B cell (primary cell): Measurements from ENCODE around the gene RHPN2. TPM values are rescaled to one million over a fixed set of nuclear protein-coding genes. Genes with fewer than 3 reads are reported as not detected.

Experiments used
- ATAC-seq: fragments of 200-7000 bp; cut with Tn5 transposase; one replicate; pipeline ENCODE4 v1.10.0; 2021; ENCODE audit warnings: low read depth, mild to moderate bottlenecking, moderate number of reproducible peaks, moderate library complexity
- CTCF ChIA-PET: fragments of 350-600 bp; sonication (Branson Sonifier 250); formaldehyde crosslinking; loops from one replicate; lab custom pipeline; 2021; ENCODE audit warnings: antibody characterized with exemption, inconsistent platforms; lab: Charles Lee
- POLR2A ChIA-PET: fragments of 350-600 bp; sonication (Branson Sonifier 250); formaldehyde crosslinking; loops from one replicate; lab custom pipeline; 2021; ENCODE audit warnings: antibody characterized with exemption; lab: Charles Lee
- DNase-seq: peaks from one replicate; pipeline ENCODE4 v3.0.0; 2013
- H2AFZ ChIP-seq: 2 replicates; pipeline ENCODE4 v1.6.1; 2012; ENCODE audit warnings: mild to moderate bottlenecking, low read depth, low read length; ENCODE audit not compliant: insufficient read depth, poor library complexity, severe bottlenecking
- H3K27ac ChIP-seq, 2 donors: 1 replicate in 1 of 2; 2 replicates in 1 of 2; pipeline ENCODE4 v1.5.1; 2012 to 2013; ENCODE audit warnings: low read length in 2 of 2, mild to moderate bottlenecking in 2 of 2, moderate library complexity in 1 of 2
- H3K27me3 ChIP-seq, 4 experiments: fragments of 200-600 bp in 1 of 4; sonication (generic) in 1 of 4; replicated peaks in 1 of 4; 1 replicate in 2 of 4; 2 replicates in 2 of 4; pipeline versions ENCODE4 v1.6.1 to v1.7.0; 2013 to 2016; ENCODE audit warnings: low read length in 3 of 4, mild to moderate bottlenecking in 2 of 4, mixed read lengths in 1 of 4, moderate library complexity in 1 of 4; ENCODE audit not compliant: insufficient read depth in 4 of 4, control insufficient read depth in 3 of 4; ENCODE audit errors: control extremely low read depth in 1 of 4
- H3K36me3 ChIP-seq, 2 experiments: replicated peaks in 1 of 2; 1 replicate in 1 of 2; 2 replicates in 1 of 2; pipeline versions ENCODE4 v1.6.1 to v1.7.1; 2013; ENCODE audit warnings: low read length in 1 of 2; ENCODE audit not compliant: insufficient read depth in 2 of 2, control insufficient read depth in 1 of 2; ENCODE audit errors: control extremely low read depth in 1 of 2, extremely low read depth in 1 of 2
- H3K4me1 ChIP-seq, 2 donors: fragments of 200-600 bp in 1 of 2; sonication (generic) in 1 of 2; 1 replicate in 1 of 2; 2 replicates in 1 of 2; pipeline versions ENCODE4 v1.5.1 to v1.6.1; 2013 to 2017; ENCODE audit warnings: low read length in 2 of 2; ENCODE audit not compliant: control insufficient read depth in 2 of 2, insufficient read depth in 2 of 2
- H3K4me2 ChIP-seq: replicated peaks from 2 replicates; pipeline ENCODE3; 2012; ENCODE audit warnings: mild to moderate bottlenecking, low read depth, low read length; ENCODE audit not compliant: poor library complexity, severe bottlenecking
- H3K4me3 ChIP-seq, 5 experiments: fragments of 200-600 bp in 1 of 5; sonication (generic) in 1 of 5; 1 replicate in 3 of 5; 2 replicates in 2 of 5; pipeline versions ENCODE4 v1.5.1 to v1.7.0; 2011 to 2016; ENCODE audit warnings: low read length in 4 of 5, mild to moderate bottlenecking in 4 of 5, low read depth in 2 of 5, control low read depth in 1 of 5, moderate library complexity in 1 of 5; ENCODE audit not compliant: insufficient read depth in 1 of 5; ENCODE audit errors: control extremely low read depth in 1 of 5, extremely low read depth in 1 of 5
- H3K79me2 ChIP-seq: fragments of 200-600 bp; sonication (generic); one replicate; pipeline ENCODE4 v1.6.0; 2016; ENCODE audit warnings: low read length; ENCODE audit not compliant: control insufficient read depth, insufficient read depth
- H3K9ac ChIP-seq: fragments of 200-600 bp; sonication (generic); 2 replicates; pipeline ENCODE4 v1.6.1; 2017; ENCODE audit warnings: mild to moderate bottlenecking, low read length, moderate library complexity
- H3K9me3 ChIP-seq, 3 donors: one replicate each; pipeline versions ENCODE4 v1.6.1 to v1.7.1; 2013; ENCODE audit warnings: low read length in 2 of 3; ENCODE audit not compliant: control insufficient read depth in 2 of 3, insufficient read depth in 1 of 3; ENCODE audit errors: control extremely low read depth in 1 of 3
- H4K20me1 ChIP-seq: 2 replicates; pipeline ENCODE4 v1.6.0; 2012; ENCODE audit warnings: mild to moderate bottlenecking, low read length; ENCODE audit not compliant: insufficient read depth, control insufficient read depth, poor library complexity, severe bottlenecking
- H3K27ac Mint-ChIP-seq: one replicate; pipeline ENCODE4 v1.8.0; 2021; ENCODE audit warnings: mixed read lengths
- H3K27me3 Mint-ChIP-seq: one replicate; pipeline ENCODE4 v1.8.0; 2021; ENCODE audit warnings: mixed read lengths
- H3K4me1 Mint-ChIP-seq: one replicate; pipeline ENCODE4 v1.8.0; 2021; ENCODE audit warnings: mixed read lengths
- H3K4me3 Mint-ChIP-seq: one replicate; pipeline ENCODE4 v1.8.0; 2021; ENCODE audit warnings: mixed read lengths
- H3K9me3 Mint-ChIP-seq: one replicate; pipeline ENCODE4 v1.8.0; 2022; ENCODE audit warnings: mixed read lengths; ENCODE audit not compliant: insufficient read depth
- EZH2 ChIP-seq: IDR thresholded peaks from 2 replicates; pipeline ENCODE4 v1.6.1; 2012; ENCODE audit warnings: borderline replicate concordance, low read depth, mild to moderate bottlenecking, moderate library complexity, low read length; ENCODE audit not compliant: insufficient read depth, poor library complexity, severe bottlenecking
- WGBS: methylation state at CpG from one replicate; pipeline ENCODE4 v1.1.5; 2013; ENCODE audit warnings: missing lambda C conversion rate; ENCODE audit not compliant: insufficient coverage; 5-methylcytosine and 5-hydroxymethylcytosine counted together
- intact Hi-C: fragments of 100-400 bp; cut with micrococcal nuclease; formaldehyde crosslinking; loops from one replicate; pipeline ENCODE4 v1.10.0; 2022
- polyA plus RNA-seq: library from polyadenylated mRNA; depleted of rRNA; stranded (reverse); fragments of >200 nt; gene quantifications from 2 replicates; pipeline ENCODE4 v1.2.3, GENCODE V29; 2012
- total RNA-seq, 2 donors: library from RNA; stranded (reverse); fragments of 120-200 nt in 1 of 2; gene quantifications; 1 replicate in 1 of 2; 2 replicates in 1 of 2; pipeline versions ENCODE4 v1.2.3 to v1.2.4, GENCODE V29; 2013 to 2022
- TF ChIP-seq, protein P1 (sequence below): fragments of 200-600 bp; IDR thresholded peaks from one replicate; pipeline ENCODE4 v1.8.0; 2022; ENCODE audit warnings: antibody characterized with exemption, mild to moderate bottlenecking

The RHPN2 gene
- total and polyA plus RNA-seq, 2 donors (not counting 1 experiment from before 2014, with no cell fraction given): 4.9 to 5.5 TPM

DNA sequence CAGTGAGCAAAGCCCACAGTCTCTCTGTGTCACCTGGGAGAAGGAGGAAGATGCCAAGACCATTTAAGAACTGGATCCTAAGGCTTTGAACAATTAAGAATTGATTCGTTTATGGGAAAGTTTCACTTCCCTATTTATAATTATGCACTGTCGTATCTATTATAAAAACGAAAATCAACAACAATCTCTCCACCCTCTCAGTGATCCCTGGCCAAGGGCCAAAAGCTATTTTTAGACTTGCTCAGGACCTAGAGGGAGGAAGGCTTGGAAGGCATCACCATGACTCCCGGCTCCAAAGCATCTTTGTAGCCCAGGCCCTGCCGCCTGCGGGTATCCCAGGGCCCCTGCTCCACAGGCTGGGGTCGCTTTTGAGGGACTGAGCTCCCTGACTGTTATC is 1.3 kb downstream of the RHPN2 start:
- Histone ChIP-seq H3K36me3 (no peaks in the 10 kb centered on the region), H3K9me3 (peaks cover 0 to 13% (median 0%) of the 10 kb centered on the region in 3 donors), H3K27ac (no peak overlapping the region), H4K20me1 (no peaks in the 10 kb centered on the region), H3K4me2 (peak overlapping the region; percentile 87), H3K4me1 (peaks cover 15 to 20% of the 10 kb centered on the region in 2 donors), H3K79me2 (no peaks in the 10 kb centered on the region), H3K27me3 (peaks cover 0 to 22% (median 2%) of the 10 kb centered on the region in 4 experiments), H3K9ac (peak overlapping the region; percentile 62), H3K4me3 (peak overlapping the region in 4 of 5 experiments; percentile 44 to 65 (median 56)), H2AFZ (peak overlapping the region; percentile 51)
- TF ChIP-seq, protein P1, sequence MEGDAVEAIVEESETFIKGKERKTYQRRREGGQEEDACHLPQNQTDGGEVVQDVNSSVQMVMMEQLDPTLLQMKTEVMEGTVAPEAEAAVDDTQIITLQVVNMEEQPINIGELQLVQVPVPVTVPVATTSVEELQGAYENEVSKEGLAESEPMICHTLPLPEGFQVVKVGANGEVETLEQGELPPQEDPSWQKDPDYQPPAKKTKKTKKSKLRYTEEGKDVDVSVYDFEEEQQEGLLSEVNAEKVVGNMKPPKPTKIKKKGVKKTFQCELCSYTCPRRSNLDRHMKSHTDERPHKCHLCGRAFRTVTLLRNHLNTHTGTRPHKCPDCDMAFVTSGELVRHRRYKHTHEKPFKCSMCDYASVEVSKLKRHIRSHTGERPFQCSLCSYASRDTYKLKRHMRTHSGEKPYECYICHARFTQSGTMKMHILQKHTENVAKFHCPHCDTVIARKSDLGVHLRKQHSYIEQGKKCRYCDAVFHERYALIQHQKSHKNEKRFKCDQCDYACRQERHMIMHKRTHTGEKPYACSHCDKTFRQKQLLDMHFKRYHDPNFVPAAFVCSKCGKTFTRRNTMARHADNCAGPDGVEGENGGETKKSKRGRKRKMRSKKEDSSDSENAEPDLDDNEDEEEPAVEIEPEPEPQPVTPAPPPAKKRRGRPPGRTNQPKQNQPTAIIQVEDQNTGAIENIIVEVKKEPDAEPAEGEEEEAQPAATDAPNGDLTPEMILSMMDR: no peak
- TF ChIP-seq EZH2: no peak
- ATAC-seq (no peak), DNase-seq (peak; percentile 60)
- peaks cover 7% of the 10 kb centered on the region for H3K4me1 Mint-ChIP-seq
- no peak overlapping the region for H3K27ac Mint-ChIP-seq
- no peaks in the 10 kb centered on the region for H3K9me3 Mint-ChIP-seq
- intact Hi-C loops: loop anchor here (5.0 kb wide), 2 partner anchors 91 to 716 kb away; partner anchors contain the start of genes CEP89, FAAP24 and ZNF507
- ChIA-PET POLR2A (interaction anchor here (1.0 kb wide), 1 partner anchor 12 kb away, joined by 3 read pairs; no protein-coding TSS in a partner anchor), CTCF (no interaction called here)
- H3K27me3 Mint-ChIP-seq: peaks cover 7% of the 10 kb centered on the region
- 6% methylated on average over 4 of the region's 7 CpGs for WGBS
- peak overlapping the region; percentile 79 for H3K4me3 Mint-ChIP-seq

DNA sequence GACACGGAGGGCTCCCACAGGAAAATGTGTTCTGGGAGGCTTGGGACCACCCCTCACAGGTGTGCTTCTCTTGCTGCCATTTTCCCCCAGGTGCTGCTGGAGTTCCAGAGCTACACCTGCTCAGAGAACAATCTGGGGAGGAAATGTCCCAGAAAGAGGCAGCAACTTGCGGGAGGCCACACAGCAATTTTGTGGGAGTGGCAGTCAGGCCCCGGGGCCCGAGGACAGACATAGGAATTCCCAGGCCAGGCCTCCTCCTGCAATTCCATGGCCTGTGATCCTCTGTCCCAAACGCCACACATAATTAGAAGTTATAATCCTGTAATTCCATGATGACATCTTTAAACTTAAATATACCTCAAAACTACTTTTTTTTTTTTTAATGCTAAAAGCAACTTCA is 1.8 kb downstream of the RHPN2 start:
- Mint-ChIP-seq H3K4me1 (peaks cover 7% of the 10 kb centered on the region), H3K27me3 (peaks cover 7% of the 10 kb centered on the region), H3K4me3 (no peak overlapping the region), H3K9me3 (no peaks in the 10 kb centered on the region), H3K27ac (no peak overlapping the region)
- Histone ChIP-seq H3K9ac (peak overlapping the region; percentile 62), H3K4me3 (peak overlapping the region in 2 of 5 experiments; percentile 53 to 60), H3K27me3 (peaks cover 0 to 22% (median 2%) of the 10 kb centered on the region in 4 experiments), H3K36me3 (no peaks in the 10 kb centered on the region), H3K79me2 (no peaks in the 10 kb centered on the region), H2AFZ (no peak overlapping the region), H3K4me2 (peak overlapping the region; percentile 87), H4K20me1 (no peaks in the 10 kb centered on the region), H3K4me1 (peaks cover 15 to 20% of the 10 kb centered on the region in 2 donors), H3K27ac (no peak overlapping the region), H3K9me3 (peaks cover 0 to 13% (median 0%) of the 10 kb centered on the region in 3 donors)
- no peak for TF ChIP-seq EZH2
- TF ChIP-seq, protein P1: no peak
- ATAC-seq (no peak), DNase-seq (no peak)
- intact Hi-C loops: loop anchor here (5.0 kb wide), 2 partner anchors 91 to 716 kb away; partner anchors contain the start of genes CEP89, FAAP24 and ZNF507
- ChIA-PET CTCF (no interaction called here), POLR2A (interaction anchor here (1.0 kb wide), 1 partner anchor 13 kb away, joined by 3 read pairs; no protein-coding TSS in a partner anchor)
- 86% methylated on average over 5 of the region's 5 CpGs for WGBS
